HG02798 (cell line): ENCODE results near the gene SLC44A4.
"Not testable (repeated sequence)": the region's sequence is repeated elsewhere in the genome, so short reads cannot be mapped to it uniquely, and the experiment has no call there.

Experiments
- ATAC-seq: cut with Tn5 transposase; IDR thresholded peaks from one replicate; pipeline ENCODE4 v1.9.1; 2021; ENCODE audit warnings: mild to moderate bottlenecking; ENCODE audit not compliant: unreplicated experiment, poor library complexity

Gene SLC44A4

GRCh38 chr6:31836047-31836473, 42.7 kb downstream of the SLC44A4 start:
- no peak for ATAC-seq

GRCh38 chr6:31834367-31835250, 44.2 kb downstream of the SLC44A4 start:
- peak; percentile 55 for ATAC-seq

GRCh38 chr6:31831350-31832215, 47.2 kb downstream of the SLC44A4 start:
- ATAC-seq, result no peak

- no peak for ATAC-seq
These were observed 47.9 kb downstream of the SLC44A4 start for GRCh38 chr6:31830886-31831335.

GRCh38 chr6:31829633-31830283, 49.0 kb downstream of the SLC44A4 start:
- no peak for ATAC-seq

GRCh38 chr6:31827286-31828079, 51.3 kb downstream of the SLC44A4 start, which contains the start of gene HSPA1B:
Gene HSPA1B, plus strand, starts transcription at chr6:31827738. Its CDS starts 213 bp downstream, at chr6:31827951.
- peak; percentile 83 for ATAC-seq

GRCh38 chr6:31826793-31827285, 52.0 kb downstream of the SLC44A4 start:
- no peak for ATAC-seq

- ATAC-seq, result no peak
These were observed 53.2 kb downstream of the SLC44A4 start for GRCh38 chr6:31825553-31825952.

GRCh38 chr6:31823592-31824196, 55.1 kb downstream of the SLC44A4 start:
- ATAC-seq, result not testable (repeated sequence)

GRCh38 chr6:31822036-31822821, 56.6 kb downstream of the SLC44A4 start:
- ATAC-seq, result peak; percentile 60

- ATAC-seq, result peak; percentile 61
These were observed 57.3 kb downstream of the SLC44A4 start for GRCh38 chr6:31821301-31822035.

- ATAC-seq, result not testable (repeated sequence)
These were observed 58.4 kb downstream of the SLC44A4 start for GRCh38 chr6:31820399-31820798.

- ATAC-seq, result no peak
These were observed 58.9 kb downstream of the SLC44A4 start for GRCh38 chr6:31819871-31820299.

GRCh38 chr6:31817929-31818511, 60.8 kb downstream of the SLC44A4 start:
- ATAC-seq, result not testable (repeated sequence)

GRCh38 chr6:31817133-31817928, 61.5 kb downstream of the SLC44A4 start:
- ATAC-seq, result not testable (repeated sequence)
